ENCODE results near the gene ZSCAN4.

- TF ChIP-seq CTCF (IDR thresholded peaks at IDR 0.05) = no peak
- no peak for TF ChIP-seq POLR2A (IDR thresholded peaks at IDR 0.05)
- no peak for TF ChIP-seq POLR2AphosphoS5 (IDR thresholded peaks at IDR 0.05)
- TF ChIP-seq EP300 (IDR thresholded peaks at IDR 0.05) = no peak
Measured at GRCh38 chr19:57672466-57672865, 3.7 kb downstream of the ZSCAN4 start.
